Karpas-422 (cell line): ENCODE data around the gene MS4A8. TPM values are rescaled to one million over a fixed set of nuclear protein-coding genes. Genes with fewer than 3 reads are reported as not detected.
"Not testable (repeated sequence)": the region's sequence is repeated elsewhere in the genome, so short reads cannot be mapped to it uniquely, and the experiment has no call there.

Source experiments
- DNase-seq: peaks from one replicate; pipeline ENCODE4 v3.0.0-alpha.2; 2015
- H2AFZ ChIP-seq: fragments of 200-600 bp; sonication (generic); 2 replicates; pipeline ENCODE4 v1.6.1; 2014; ENCODE audit warnings: antibody characterized with exemption, low read length, mixed read lengths
- H3K27ac ChIP-seq: fragments of 200-600 bp; sonication (generic); 2 replicates; pipeline ENCODE4 v1.5.1; 2014; ENCODE audit warnings: mild to moderate bottlenecking, low read length, moderate library complexity
- H3K27me3 ChIP-seq: fragments of 200-600 bp; sonication (generic); 2 replicates; pipeline ENCODE4 v1.6.1; 2014; ENCODE audit warnings: low read length, mixed read lengths
- H3K36me3 ChIP-seq: fragments of 200-600 bp; sonication (generic); 2 replicates; pipeline ENCODE4 v1.6.1; 2014; ENCODE audit warnings: low read length, mixed read lengths; ENCODE audit not compliant: insufficient read depth
- H3K4me1 ChIP-seq: fragments of 200-600 bp; sonication (generic); 2 replicates; pipeline ENCODE4 v1.6.1; 2014; ENCODE audit warnings: mild to moderate bottlenecking, low read length, mixed read lengths
- H3K4me2 ChIP-seq: fragments of 200-600 bp; sonication (generic); 2 replicates; pipeline ENCODE4 v1.6.1; 2014; ENCODE audit warnings: low read length, low read depth, mild to moderate bottlenecking; ENCODE audit not compliant: poor library complexity, severe bottlenecking
- H3K4me3 ChIP-seq: fragments of 200-600 bp; sonication (generic); 2 replicates; pipeline ENCODE4 v1.5.1; 2014; ENCODE audit warnings: mild to moderate bottlenecking, antibody characterized with exemption, low read length, mixed read lengths
- H3K79me2 ChIP-seq: fragments of 200-600 bp; sonication (generic); 2 replicates; pipeline ENCODE4 v1.6.1; 2014; ENCODE audit warnings: mild to moderate bottlenecking, low read length, mixed read lengths
- H3K9ac ChIP-seq: fragments of 200-600 bp; sonication (generic); 2 replicates; pipeline ENCODE4 v1.6.0; 2014; ENCODE audit warnings: low read length
- H3K9me2 ChIP-seq: fragments of 200-600 bp; sonication (generic), shearing (Covaris generic); replicated peaks from 2 replicates; pipeline ENCODE4 v1.6.0; 2014; ENCODE audit warnings: mild to moderate bottlenecking, low read length, moderate library complexity; ENCODE audit not compliant: insufficient read depth
- H3K9me3 ChIP-seq: fragments of 300-700, 200-600 bp; sonication (generic); 2 replicates; pipeline ENCODE4 v1.6.1; 2014; ENCODE audit warnings: low read length, mixed read lengths
- H4K20me1 ChIP-seq: fragments of 200-600 bp; sonication (generic); 2 replicates; pipeline ENCODE4 v1.6.1; 2014; ENCODE audit warnings: mild to moderate bottlenecking, antibody characterized with exemption, low read length, low read depth; ENCODE audit not compliant: insufficient read depth
- total RNA-seq: library from RNA; depleted of rRNA; stranded (reverse); fragments of >200 nt; shearing (Covaris generic); gene quantifications from 2 replicates; pipeline ENCODE4 v1.2.3, GENCODE V29; 2014; ENCODE audit warnings: low replicate concordance; rRNA removed

Gene MS4A8, protein sequence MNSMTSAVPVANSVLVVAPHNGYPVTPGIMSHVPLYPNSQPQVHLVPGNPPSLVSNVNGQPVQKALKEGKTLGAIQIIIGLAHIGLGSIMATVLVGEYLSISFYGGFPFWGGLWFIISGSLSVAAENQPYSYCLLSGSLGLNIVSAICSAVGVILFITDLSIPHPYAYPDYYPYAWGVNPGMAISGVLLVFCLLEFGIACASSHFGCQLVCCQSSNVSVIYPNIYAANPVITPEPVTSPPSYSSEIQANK
- not detected in 2 replicates for total RNA-seq

DNA sequence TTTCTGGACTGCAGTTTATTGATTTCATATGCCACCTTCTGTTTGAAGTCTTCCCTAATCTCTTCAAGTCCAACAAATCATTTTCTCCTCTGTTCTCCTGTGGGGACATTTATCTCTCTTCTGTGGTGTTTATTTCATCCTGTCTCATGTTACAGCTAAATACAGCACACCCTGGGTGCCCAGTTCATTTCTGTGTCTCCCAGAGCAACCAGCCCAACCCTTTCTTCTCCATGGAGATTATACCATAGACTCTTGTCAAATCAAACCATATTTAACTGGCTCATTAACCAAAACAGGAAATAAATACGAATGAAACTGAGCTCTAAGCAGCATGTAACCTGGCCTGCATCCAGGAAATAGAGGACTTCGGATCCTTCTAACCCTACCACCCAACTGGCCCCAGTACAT, at the start of gene MS4A8:
TSS of gene MS4A8 (plus strand) at position 329 of the 408 bp plus-strand sequence. CDS start 1,249 bp downstream, outside the sequence.
- Histone ChIP-seq H3K36me3 (no peaks in the 10 kb centered on the region), H3K27ac (no peak within 1 kb of the TSS), H3K9me2 (no peaks in the 10 kb centered on the region), H4K20me1 (no peaks in the 10 kb centered on the region), H3K79me2 (no peaks in the 10 kb centered on the region), H3K9ac (no peak within 1 kb of the TSS), H3K9me3 (no peaks in the 10 kb centered on the region), H3K27me3 (no peaks in the 10 kb centered on the region), H3K4me1 (peaks cover 11% of the 10 kb centered on the region), H3K4me3 (no peak within 1 kb of the TSS), H3K4me2 (no peak within 1 kb of the TSS), H2AFZ (no peak within 1 kb of the TSS)
- no peak for DNase-seq

DNA sequence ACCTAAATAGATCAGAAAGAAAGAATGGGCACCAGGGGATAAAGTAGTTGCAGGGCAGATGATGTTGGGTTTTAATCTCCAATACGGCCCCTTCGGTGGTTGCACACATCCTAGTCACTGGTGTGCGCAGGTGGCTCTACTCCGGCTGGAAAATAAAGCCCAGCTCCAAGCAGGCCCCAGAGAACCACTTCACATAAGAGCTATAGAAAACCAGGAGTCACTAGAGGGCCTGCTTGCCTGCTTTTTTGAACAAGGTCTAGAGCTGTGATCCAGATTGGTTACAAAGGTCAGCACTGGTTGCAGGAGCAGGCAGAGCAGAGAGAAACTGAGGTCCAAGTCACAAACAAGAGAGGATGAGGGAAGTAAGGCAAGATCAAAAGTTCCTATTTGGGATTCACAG, 41.5 kb upstream of the MS4A8 start:
- Histone ChIP-seq H3K4me1 (no peaks in the 10 kb centered on the region), H3K27ac (no peak overlapping the region), H3K4me2 (no peak overlapping the region), H3K9ac (no peak overlapping the region), H2AFZ (no peak overlapping the region), H4K20me1 (no peaks in the 10 kb centered on the region), H3K36me3 (no peaks in the 10 kb centered on the region), H3K4me3 (no peak overlapping the region), H3K9me3 (no peaks in the 10 kb centered on the region), H3K27me3 (no peaks in the 10 kb centered on the region), H3K9me2 (no peaks in the 10 kb centered on the region), H3K79me2 (no peaks in the 10 kb centered on the region)
- peak; percentile 46 for DNase-seq

DNA sequence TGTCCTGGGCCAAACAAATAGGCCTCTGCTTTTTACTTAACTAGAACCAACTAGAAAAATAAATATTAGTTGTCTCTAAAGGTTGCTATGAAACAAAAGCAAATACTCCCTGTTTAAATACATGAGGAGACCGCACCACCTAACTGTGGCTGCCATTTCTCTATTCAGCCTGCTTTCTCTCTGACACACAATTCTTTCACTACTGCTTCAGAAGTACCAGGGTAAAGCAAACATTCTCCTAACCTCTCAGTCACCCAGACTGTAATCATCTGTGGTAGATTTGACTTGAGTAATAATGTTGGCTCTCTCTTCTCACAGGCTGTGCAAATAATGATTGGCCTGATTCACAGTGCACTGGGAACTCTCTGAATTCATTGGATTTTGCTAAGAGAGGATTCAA, 41.0 kb upstream of the MS4A8 start:
- no peak overlapping the region for H2AFZ ChIP-seq
- no peaks in the 10 kb centered on the region for H3K79me2 ChIP-seq
- H3K4me3 ChIP-seq = no peak overlapping the region
- no peaks in the 10 kb centered on the region for H3K9me3 ChIP-seq
- no peak for DNase-seq
- H3K36me3 ChIP-seq = no peaks in the 10 kb centered on the region
- no peak overlapping the region for H3K27ac ChIP-seq
- no peaks in the 10 kb centered on the region for H3K9me2 ChIP-seq
- H4K20me1 ChIP-seq = no peaks in the 10 kb centered on the region
- no peaks in the 10 kb centered on the region for H3K27me3 ChIP-seq
- no peak overlapping the region for H3K4me2 ChIP-seq
- H3K4me1 ChIP-seq = no peaks in the 10 kb centered on the region
- H3K9ac ChIP-seq = no peak overlapping the region

DNA sequence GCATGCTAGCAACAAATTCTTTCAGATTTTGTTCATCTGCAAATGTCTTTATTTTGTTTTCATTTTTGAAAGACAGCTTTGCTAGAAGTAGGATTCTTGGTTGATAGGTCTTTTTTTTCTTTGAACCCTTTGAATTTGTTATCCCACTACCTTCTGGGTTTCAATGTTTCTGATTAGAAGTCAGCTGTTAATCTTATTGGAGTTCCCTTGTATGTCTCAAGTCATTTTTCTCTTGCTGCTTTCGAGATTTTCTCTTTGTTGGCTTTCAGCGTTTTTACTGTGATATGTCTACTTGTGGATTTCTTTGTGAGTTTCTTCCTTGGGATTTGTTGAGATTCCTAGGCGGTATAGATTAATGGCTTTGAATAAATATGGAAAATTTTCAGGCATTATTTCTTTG, 27.2 kb upstream of the MS4A8 start:
- H3K9ac ChIP-seq = no peak overlapping the region
- H3K4me2 ChIP-seq = no peak overlapping the region
- H3K79me2 ChIP-seq = no peaks in the 10 kb centered on the region
- H2AFZ ChIP-seq = no peak overlapping the region
- no peak overlapping the region for H3K4me3 ChIP-seq
- DNase-seq = no peak
- H3K4me1 ChIP-seq = no peaks in the 10 kb centered on the region
- H4K20me1 ChIP-seq = no peaks in the 10 kb centered on the region
- H3K27me3 ChIP-seq = no peaks in the 10 kb centered on the region
- H3K9me3 ChIP-seq = peaks cover 12% of the 10 kb centered on the region; the same call in 1 of the 2 replicates
- no peaks in the 10 kb centered on the region for H3K9me2 ChIP-seq
- no peaks in the 10 kb centered on the region for H3K36me3 ChIP-seq
- no peak overlapping the region for H3K27ac ChIP-seq

DNA sequence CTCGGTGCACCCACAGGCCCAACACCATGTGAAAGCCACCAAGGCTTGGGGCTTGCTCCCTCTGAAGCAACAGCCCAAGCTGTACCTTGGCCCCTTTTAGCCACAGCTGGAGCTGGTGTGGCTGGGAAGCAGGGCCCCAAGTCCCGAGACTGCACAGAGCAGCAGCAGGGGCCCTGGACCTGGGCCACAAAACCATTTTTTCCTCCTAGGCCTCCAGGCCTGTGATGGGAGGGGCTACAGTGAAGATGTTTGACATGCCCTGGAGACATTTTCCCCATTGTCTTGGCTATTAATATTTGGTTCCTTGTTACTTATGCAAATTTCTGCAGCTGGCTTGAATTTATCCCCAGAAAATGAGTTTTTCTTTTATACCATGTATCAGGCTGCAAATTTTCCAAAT, 21.2 kb upstream of the MS4A8 start:
- not testable (repeated sequence) for H3K27me3 ChIP-seq, H3K36me3 ChIP-seq, H4K20me1 ChIP-seq, H3K4me1 ChIP-seq, H3K4me2 ChIP-seq, H3K9ac ChIP-seq, H3K4me3 ChIP-seq, H3K79me2 ChIP-seq, H2AFZ ChIP-seq, H3K9me2 ChIP-seq, H3K27ac ChIP-seq, DNase-seq
- peaks cover 12% of the 10 kb centered on the region; the same call in 1 of the 2 replicates for H3K9me3 ChIP-seq

DNA sequence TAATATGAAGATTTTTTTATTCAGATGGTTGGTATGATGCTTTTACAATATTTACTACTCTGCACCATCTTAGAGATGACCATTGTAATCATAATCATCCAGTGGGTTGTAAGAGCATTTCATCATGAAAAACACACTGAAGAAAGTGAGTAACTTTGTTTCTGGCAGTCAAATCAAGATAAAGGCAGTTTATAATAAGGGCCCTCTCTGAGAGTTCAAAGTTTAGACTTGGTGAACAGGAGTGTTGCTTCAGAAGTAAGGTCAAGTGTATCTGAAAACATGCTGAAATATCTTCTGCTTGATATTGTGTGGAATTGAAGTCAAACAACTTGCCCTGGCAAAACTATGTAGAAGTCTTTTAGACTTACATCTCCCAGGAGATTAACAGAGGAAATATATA, 19.5 kb upstream of the MS4A8 start:
- no peaks in the 10 kb centered on the region for H4K20me1 ChIP-seq
- H3K9ac ChIP-seq = no peak overlapping the region
- DNase-seq = no peak
- no peak overlapping the region for H3K27ac ChIP-seq
- no peak overlapping the region for H2AFZ ChIP-seq
- no peaks in the 10 kb centered on the region for H3K9me2 ChIP-seq
- H3K79me2 ChIP-seq = no peaks in the 10 kb centered on the region
- H3K4me2 ChIP-seq = no peak overlapping the region
- no peaks in the 10 kb centered on the region; the same call in 1 of the 2 replicates for H3K27me3 ChIP-seq
- H3K9me3 ChIP-seq = peaks cover 11% of the 10 kb centered on the region; the same call in 1 of the 2 replicates
- H3K4me3 ChIP-seq = no peak overlapping the region
- peaks cover 12% of the 10 kb centered on the region for H3K4me1 ChIP-seq
- no peaks in the 10 kb centered on the region for H3K36me3 ChIP-seq

DNA sequence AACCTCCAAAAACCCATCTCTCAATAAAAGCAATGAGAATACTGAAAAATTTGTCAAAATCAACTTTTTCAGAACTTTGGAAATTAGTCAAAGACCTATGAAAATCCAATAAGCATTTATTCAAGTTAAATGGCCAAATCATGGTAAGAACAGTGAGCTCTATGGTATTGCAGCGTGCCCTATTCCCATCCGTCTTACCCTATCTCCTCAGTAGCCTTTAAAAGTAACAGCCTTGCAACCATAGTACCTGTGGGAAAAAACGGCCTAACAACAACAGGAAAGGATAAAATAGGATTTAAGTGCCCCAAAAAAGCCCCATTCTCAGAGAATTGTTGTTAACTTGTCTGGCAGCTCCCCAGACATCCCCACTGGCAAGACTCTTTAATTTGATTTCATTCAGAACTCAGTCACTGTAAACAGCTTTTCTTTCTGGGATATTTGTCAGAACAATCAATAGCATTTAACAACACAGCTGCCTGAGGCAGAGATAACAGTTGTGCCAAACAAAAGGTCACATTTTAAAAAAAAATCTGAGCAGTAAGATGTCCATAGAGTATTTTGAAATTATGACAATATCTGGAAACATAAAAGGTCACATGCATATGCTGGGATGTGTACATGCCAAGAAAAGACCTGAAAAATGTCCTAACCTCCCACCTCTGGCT, 18.8 kb upstream of the MS4A8 start:
- H3K4me1 ChIP-seq = peaks cover 12% of the 10 kb centered on the region
- H3K4me3 ChIP-seq = no peak overlapping the region
- no peak overlapping the region for H2AFZ ChIP-seq
- H3K9me3 ChIP-seq = peaks cover 11% of the 10 kb centered on the region; the same call in 1 of the 2 replicates
- no peak overlapping the region for H3K27ac ChIP-seq
- no peak overlapping the region for H3K9ac ChIP-seq
- no peak for DNase-seq
- no peaks in the 10 kb centered on the region for H4K20me1 ChIP-seq
- H3K79me2 ChIP-seq = no peaks in the 10 kb centered on the region
- no peaks in the 10 kb centered on the region for H3K36me3 ChIP-seq
- H3K27me3 ChIP-seq = no peaks in the 10 kb centered on the region; the same call in 1 of the 2 replicates
- no peak overlapping the region for H3K4me2 ChIP-seq
- no peaks in the 10 kb centered on the region for H3K9me2 ChIP-seq

DNA sequence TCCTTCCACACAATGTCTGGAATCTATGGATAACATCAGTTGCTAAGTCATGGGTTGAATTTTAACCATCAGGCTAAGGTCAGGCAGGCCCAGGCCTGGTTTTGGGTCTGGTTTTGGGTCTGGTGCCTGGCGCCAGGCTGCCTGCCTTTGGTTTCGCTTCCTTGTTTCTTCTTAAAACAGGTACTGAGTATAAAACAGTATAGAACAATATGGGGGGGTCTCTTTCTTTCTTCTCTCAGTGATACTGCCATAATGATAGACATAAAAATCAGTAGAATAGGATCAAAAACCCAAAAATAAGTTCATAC, 14.9 kb upstream of the MS4A8 start:
- not testable (repeated sequence) for H3K27me3 ChIP-seq, H4K20me1 ChIP-seq, H3K79me2 ChIP-seq, H3K9ac ChIP-seq, H3K9me3 ChIP-seq, H3K27ac ChIP-seq, H3K4me3 ChIP-seq, DNase-seq, H3K9me2 ChIP-seq, H3K36me3 ChIP-seq
- Histone ChIP-seq H3K4me2 (peak overlapping the region; percentile 10), H2AFZ (peak overlapping the region; percentile 60; the same call in 1 of the 2 replicates), H3K4me1 (peaks cover 12% of the 10 kb centered on the region)
